ENCODE measurements around the gene SHISA9. TPM values are rescaled to one million over a fixed set of nuclear protein-coding genes. Genes with fewer than 3 reads are reported as not detected.

The SHISA9 gene
- total RNA-seq, 3 donors from 2014 or later = 0.33 to 4.1 TPM; not detected in 1

GRCh38 chr16:13153696-13154095, 252.3 kb downstream of the SHISA9 start:
- Histone ChIP-seq H3K9me3 (no peaks in the 10 kb centered on the region), H3K27ac (no peak overlapping the region), H3K4me1 (no peaks in the 10 kb centered on the region), H3K4me3 (no peak overlapping the region), H3K36me3 (no peaks in the 10 kb centered on the region), H3K27me3 (no peaks in the 10 kb centered on the region)
- no peak for DNase-seq (ENCODE audit: low spot score in 2 of 2)
- intact Hi-C loops (cut with DNase I; ENCODE audit: low total_unique reads) = no loop called here
- TF ChIP-seq POLR2A (IDR thresholded peaks at IDR 0.05) (no peak), CTCF (IDR thresholded peaks at IDR 0.05) (no peak), POLR2AphosphoS5 (IDR thresholded peaks at IDR 0.05) (no peak)

GRCh38 chr16:13154799-13155198, 253.4 kb downstream of the SHISA9 start:
- no peak for DNase-seq (ENCODE audit: low spot score in 2 of 2)
- Histone ChIP-seq H3K4me1 (no peaks in the 10 kb centered on the region), H3K27me3 (no peaks in the 10 kb centered on the region), H3K27ac (no peak overlapping the region), H3K36me3 (no peaks in the 10 kb centered on the region), H3K4me3 (no peak overlapping the region), H3K9me3 (no peaks in the 10 kb centered on the region)
- intact Hi-C loops (cut with DNase I; ENCODE audit: low total_unique reads) = no loop called here
- no peak for TF ChIP-seq CTCF (IDR thresholded peaks at IDR 0.05)

- no peak overlapping the region for H3K27ac ChIP-seq
- no peak for DNase-seq (ENCODE audit: low spot score in 2 of 2)
- no peaks in the 10 kb centered on the region for H3K36me3 ChIP-seq
- intact Hi-C loops (cut with DNase I; ENCODE audit: low total_unique reads) = no loop called here
- no peaks in the 10 kb centered on the region for H3K4me1 ChIP-seq
- H3K4me3 ChIP-seq = no peak overlapping the region
- H3K9me3 ChIP-seq = no peaks in the 10 kb centered on the region
- TF ChIP-seq POLR2A (IDR thresholded peaks at IDR 0.05) = no peak
- TF ChIP-seq CTCF (IDR thresholded peaks at IDR 0.05) = no peak
- TF ChIP-seq POLR2AphosphoS5 (IDR thresholded peaks at IDR 0.05) = no peak
- H3K27me3 ChIP-seq = no peaks in the 10 kb centered on the region
These were observed 254.0 kb downstream of the SHISA9 start for GRCh38 chr16:13155377-13155776.

- Histone ChIP-seq H3K4me3 (no peak overlapping the region), H3K27ac (no peak overlapping the region), H3K4me1 (no peaks in the 10 kb centered on the region), H3K36me3 (no peaks in the 10 kb centered on the region), H3K27me3 (no peaks in the 10 kb centered on the region), H3K9me3 (no peaks in the 10 kb centered on the region)
- intact Hi-C loops (cut with DNase I; ENCODE audit: low total_unique reads) = no loop called here
- TF ChIP-seq CTCF (IDR thresholded peaks at IDR 0.05) = no peak
- TF ChIP-seq POLR2AphosphoS5 (IDR thresholded peaks at IDR 0.05) = no peak
- TF ChIP-seq POLR2A (IDR thresholded peaks at IDR 0.05) = no peak
- DNase-seq (ENCODE audit: low spot score in 2 of 2) = no peak
These were observed 254.4 kb downstream of the SHISA9 start for GRCh38 chr16:13155780-13156179.

GRCh38 chr16:13157082-13157481, 255.7 kb downstream of the SHISA9 start:
- no peaks in the 10 kb centered on the region for H3K27me3 ChIP-seq
- TF ChIP-seq POLR2A (IDR thresholded peaks at IDR 0.05) = no peak
- TF ChIP-seq POLR2AphosphoS5 (IDR thresholded peaks at IDR 0.05) = no peak
- no peak for TF ChIP-seq CTCF (IDR thresholded peaks at IDR 0.05)
- H3K9me3 ChIP-seq = no peaks in the 10 kb centered on the region
- H3K27ac ChIP-seq = no peak overlapping the region
- no peaks in the 10 kb centered on the region for H3K4me1 ChIP-seq
- intact Hi-C loops (cut with DNase I; ENCODE audit: low total_unique reads) = no loop called here
- no peak overlapping the region for H3K4me3 ChIP-seq
- H3K36me3 ChIP-seq = no peaks in the 10 kb centered on the region
- DNase-seq (ENCODE audit: low spot score in 2 of 2) = no peak

Measured in breast epithelium (tissue), 4 donors.